NCI-H774 (cell line): ENCODE measurements around the gene UXS1.

Source experiments
- DNase-seq: peaks from one replicate; lab custom pipeline; 2025; lab: John Stamatoyannopoulos, UW

UXS1 gene

DNA sequence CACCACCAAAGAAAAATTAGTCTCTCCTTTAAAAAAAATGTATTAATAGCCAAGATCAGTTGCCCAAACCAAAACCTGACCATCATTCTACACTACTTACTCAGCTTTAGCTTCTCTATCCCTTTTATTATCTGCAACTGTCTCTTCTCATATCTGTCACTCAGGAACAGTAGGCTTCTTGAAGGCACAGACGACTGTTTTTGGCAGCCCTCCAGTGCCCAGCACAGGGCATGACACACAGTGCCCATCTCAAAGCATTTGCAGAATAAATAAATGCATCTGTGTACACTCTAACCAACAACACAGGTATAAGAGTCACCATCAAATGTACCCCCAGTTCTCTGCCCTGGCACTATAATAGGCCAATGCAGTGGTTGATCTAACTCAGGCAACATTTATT lies 117.2 kb downstream of the UXS1 start:
- no peak for DNase-seq

DNA sequence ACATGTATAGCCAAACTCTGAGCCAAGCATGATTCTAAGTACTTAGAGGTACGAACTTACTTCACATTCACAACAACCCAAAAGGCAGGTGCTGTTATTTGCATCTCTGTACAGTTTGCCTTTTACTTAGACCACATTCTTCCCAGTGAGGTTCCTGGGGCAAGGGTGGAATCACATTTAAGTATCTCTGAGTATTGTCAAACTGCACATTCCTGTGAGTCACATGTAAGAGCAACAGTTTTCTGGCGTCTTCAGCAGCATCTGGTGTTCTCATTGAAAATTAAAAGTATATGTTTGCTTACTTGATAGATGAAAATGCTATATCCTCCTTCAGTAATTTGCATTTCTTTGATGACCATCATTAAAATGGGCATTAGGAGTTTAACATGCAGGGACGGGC lies 119.1 kb downstream of the UXS1 start:
- DNase-seq, result no peak

GRCh38 chr2:106073678-106074406 lies 120.3 kb downstream of the UXS1 start:
- no peak for DNase-seq

- no peak for DNase-seq
Observed at GRCh38 chr2:106070181-106070580, 123.9 kb downstream of the UXS1 start.

DNA sequence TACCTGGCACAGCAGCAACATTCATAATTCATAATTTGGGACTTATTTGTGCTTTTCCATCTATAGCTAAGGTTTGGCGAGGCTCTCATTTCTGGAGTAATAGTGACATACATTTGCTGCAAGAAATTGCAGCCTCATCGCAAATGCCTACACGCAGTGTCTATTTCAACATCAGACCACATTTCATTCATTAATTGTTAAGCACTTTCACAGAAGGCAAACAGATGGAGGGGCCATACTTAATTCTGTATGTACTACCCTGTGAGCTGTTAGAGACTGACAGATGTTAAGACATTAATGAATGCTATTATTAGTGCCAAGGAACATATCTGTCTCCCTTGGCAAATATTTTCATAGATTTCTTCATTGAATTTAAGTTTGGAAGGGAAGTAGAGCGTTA lies 125.7 kb downstream of the UXS1 start:
- DNase-seq, result no peak

DNA sequence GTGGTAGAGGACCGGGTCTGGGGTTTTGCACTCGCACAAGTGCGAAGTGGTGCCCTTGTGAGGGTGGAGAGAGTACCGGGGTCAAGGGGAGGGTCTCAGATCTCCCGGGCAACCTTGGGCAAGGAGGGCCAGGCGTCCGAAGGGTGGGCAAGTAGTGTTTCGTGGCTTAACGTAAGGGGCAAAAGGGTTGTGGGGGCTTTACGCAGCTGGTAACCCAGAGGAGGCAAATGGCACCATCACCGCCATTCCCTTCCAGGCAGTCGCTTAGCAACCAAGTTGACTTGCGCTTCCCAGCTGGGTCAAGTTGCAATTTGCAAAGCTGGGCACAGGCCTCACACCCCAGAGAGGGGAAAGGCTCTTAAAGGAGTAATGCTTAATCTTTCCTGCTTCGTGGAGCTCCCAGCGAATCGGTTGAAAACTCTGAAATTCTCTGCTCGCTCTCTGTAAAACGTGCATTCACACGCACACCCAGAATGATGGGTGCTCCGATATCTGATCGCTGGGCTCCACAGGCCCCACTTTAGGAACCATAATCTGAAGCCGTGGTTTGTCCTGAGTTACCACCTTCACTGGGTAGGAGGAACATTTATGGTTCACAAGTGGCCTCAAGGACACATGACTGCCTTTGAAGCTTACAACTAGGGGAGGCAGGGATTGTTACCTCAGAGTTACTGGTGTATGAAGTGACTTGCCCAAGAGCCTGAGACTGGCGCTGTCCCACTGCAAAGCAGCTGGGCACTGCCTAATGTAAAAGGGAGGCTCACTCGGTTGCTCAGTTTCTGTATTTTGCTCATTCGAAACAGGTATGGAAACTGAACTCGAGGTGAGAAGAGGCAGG lies 127.9 kb downstream of the UXS1 start:
- no peak for DNase-seq

GRCh38 chr2:106065268-106065982 lies 128.7 kb downstream of the UXS1 start:
- DNase-seq, result no peak

GRCh38 chr2:106063181-106063580 lies 130.9 kb downstream of the UXS1 start:
- DNase-seq, result no peak

DNA sequence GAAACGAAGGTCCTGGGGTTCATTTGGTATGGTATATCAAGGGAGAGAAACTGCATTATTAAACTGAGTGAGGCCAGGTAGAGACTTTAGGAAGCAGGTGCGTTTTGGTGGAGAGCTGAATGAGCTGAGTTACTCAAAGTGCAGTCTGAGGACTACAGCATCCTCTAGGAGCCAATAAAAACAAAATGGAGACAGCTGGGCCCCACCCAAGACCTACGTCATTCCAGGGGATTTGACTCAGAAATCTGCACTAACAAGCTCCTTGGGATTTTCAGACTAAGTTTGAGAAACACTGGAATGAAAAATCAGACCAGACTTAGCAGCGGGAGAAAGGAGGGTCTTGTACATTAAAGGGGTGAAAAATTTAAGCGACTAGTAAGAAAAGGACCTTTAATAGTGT lies 131.5 kb downstream of the UXS1 start:
- no peak for DNase-seq

GRCh38 chr2:106061611-106062349 lies 132.3 kb downstream of the UXS1 start:
- no peak for DNase-seq

DNA sequence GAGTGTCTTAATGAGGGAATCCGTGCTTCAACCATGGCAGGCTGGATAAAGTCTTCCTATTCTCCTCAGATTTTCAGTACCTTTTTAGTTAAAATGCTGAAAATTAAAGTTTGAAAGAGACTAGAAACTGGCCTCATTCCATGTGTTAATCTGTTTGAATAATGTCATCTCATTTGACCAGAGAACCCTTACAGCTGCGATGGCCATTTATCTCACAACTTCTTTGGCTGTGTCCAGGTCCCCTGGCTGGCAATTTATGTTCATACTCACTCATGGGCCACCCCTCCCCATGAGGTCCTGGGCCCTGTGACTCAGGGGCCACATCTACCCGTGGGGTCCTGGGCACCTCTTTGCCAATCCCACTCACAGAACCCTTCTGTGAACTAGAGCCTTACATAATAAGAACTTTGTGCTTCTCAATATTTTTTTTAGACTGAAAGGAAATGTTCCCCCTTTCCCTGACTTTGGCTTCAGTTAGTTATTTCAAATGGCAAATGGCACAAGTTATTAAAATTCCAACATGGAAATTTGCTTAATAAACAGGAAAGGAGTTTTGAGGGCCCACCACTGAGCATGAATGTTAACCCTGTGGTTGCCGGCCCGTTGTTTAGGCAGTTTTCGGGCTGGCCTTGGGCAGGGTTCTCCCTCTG lies 134.6 kb downstream of the UXS1 start:
- no peak for DNase-seq

GRCh38 chr2:106058469-106059137 lies 135.5 kb downstream of the UXS1 start:
- no peak for DNase-seq

DNA sequence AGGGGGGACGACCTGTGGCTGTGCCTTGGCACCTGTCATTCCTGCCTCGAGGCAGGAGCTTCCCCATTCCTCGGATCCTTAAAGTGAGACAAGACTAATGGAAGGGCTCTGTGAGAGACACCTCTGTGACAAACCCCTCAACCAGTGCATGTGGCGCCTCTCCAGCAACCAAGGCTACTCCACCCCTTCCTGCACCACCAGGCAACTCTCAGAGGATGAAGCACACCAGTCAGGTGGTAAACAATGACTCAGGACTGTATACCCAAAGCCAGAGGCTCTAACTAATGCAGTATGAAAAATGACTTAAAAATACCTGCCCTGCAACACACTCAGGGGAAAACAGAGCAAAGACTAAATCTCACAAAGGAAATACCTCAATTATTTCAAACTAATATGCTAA lies 136.9 kb downstream of the UXS1 start:
- no peak for DNase-seq

DNA sequence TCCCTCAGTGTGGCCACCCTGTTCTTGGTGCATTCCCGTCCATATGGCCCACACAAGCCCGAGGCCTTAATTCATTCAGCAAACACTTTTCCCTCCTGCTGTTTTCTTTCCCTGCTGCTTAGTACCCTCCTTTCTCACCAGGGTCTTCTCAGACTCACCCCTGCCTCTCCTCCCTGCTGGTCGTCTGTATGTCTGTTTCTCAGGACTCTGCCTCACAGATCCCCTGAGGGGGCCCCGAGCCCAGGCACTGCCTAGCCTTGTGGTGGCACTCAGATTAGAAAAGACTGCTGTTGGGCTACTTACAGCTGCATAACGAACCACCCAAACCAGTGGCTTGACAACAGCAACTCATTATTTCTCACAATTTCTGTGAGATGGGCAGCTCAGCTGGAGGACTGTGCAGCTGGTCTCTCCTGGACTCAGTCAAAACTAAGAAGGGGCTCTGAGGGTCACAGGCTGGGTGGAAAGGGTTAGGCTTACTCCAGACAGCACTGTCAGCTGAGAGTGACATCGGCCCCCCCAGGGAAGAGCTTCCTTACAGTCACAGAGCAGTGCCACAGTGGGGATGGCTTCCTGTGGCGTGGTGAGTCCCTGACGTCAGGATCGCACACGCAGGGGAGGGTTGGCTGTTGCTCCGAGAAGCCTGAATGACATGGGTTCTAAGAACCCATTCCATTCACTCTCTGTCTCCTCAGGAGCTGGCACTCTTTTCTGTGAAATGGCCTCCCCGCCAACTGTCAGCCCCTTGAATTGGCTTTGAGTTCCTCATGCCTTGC lies 139.0 kb downstream of the UXS1 start:
- DNase-seq, result no peak

DNA sequence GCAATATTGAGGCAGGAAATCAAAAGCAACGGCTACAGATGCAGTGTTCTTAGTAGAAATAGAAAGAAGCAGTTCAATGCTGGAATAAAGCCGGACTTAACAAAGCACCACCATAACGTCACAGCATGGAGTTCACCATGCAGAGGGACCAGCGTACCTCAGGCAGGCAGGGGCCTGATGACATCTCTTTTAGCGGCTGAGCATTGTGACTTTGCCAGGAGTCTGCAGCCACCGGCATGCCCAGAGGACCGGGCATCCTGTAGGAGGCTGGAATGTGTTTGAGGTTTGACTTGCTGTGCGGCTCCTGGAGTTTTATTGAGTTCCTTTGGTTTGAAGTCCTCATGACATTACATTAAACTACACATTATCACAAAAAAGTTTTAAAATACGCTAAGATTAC lies 139.8 kb downstream of the UXS1 start:
- no peak for DNase-seq

DNA sequence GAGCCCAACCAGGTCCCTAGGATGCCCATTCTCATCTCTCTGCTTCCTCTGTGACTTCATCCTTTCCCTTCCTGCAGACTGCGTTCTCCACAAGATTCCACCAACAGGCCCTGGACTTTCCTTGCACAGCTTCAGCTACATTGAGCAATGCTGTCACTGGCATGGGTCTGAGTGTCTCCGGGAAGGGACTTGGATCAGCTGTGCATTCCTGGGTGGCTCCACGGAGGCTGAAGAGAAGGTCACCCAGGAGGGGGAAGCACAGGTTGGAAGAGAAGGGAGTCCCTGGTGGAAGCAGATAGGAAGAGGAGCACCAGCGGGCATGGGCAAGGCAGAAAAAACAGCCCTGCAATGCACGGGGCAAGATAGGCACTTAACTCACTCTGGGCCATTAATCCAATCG lies 140.5 kb downstream of the UXS1 start:
- DNase-seq, result no peak

GRCh38 chr2:106053116-106053515 lies 141.0 kb downstream of the UXS1 start:
- DNase-seq, result no peak

- DNase-seq, result no peak
Observed at GRCh38 chr2:106044859-106045258, 149.2 kb downstream of the UXS1 start.

GRCh38 chr2:106044021-106044420 lies 150.1 kb downstream of the UXS1 start:
- DNase-seq, result no peak
